ENCODE measurements around the gene SMIM10L2A.

Gene SMIM10L2A

DNA sequence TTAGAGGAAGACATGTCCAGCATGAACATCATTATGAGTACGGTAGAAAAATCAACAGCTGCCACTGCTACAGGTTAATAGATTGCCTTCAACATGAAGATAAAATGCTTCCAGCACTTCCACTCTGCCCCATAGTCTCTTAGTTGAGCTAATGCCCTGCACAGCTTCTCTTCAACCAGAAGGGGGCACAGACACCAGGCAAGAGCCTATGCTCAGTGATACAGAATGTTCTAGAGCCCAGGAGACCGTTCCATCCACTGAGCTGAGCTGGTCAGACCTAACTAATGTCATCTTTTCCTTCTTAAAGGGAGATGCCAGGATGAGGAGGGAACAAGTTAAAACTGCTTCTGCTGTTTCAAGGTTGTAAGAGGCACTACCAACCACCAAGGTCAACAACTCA, 42.2 kb downstream of the SMIM10L2A start:
- no peak for DNase-seq (ENCODE audit: low read depth in 1 of 2, low spot score in 1 of 2)
- Histone ChIP-seq H3K27ac (replicated peaks) (no peak overlapping the region), H3K4me3 (replicated peaks; ENCODE audit: insufficient read depth, low read length) (no peak overlapping the region), H3K27me3 (ENCODE audit: insufficient read depth, poor library complexity, severe bottlenecking) (no peaks in the 10 kb centered on the region)
- TF ChIP-seq SPI1 (IDR thresholded peaks at IDR 0.05; ENCODE audit: borderline replicate concordance, low read depth) (no peak), CTCF (IDR thresholded peaks at IDR 0.05; ENCODE audit: insufficient read depth, low read length) (peak; percentile 34)

GRCh38 chrX:135476378-135476777, 54.6 kb downstream of the SMIM10L2A start:
- no peak for DNase-seq (ENCODE audit: low read depth in 1 of 2, low spot score in 1 of 2)
- Histone ChIP-seq H3K27ac (replicated peaks) (no peak overlapping the region), H3K27me3 (ENCODE audit: insufficient read depth, poor library complexity, severe bottlenecking) (no peaks in the 10 kb centered on the region), H3K4me3 (replicated peaks; ENCODE audit: insufficient read depth, low read length) (no peak overlapping the region)
- TF ChIP-seq POLR2AphosphoS5 (IDR thresholded peaks at IDR 0.05; ENCODE audit: low read depth) (no peak), SPI1 (IDR thresholded peaks at IDR 0.05; ENCODE audit: borderline replicate concordance, low read depth) (no peak), CTCF (IDR thresholded peaks at IDR 0.05; ENCODE audit: insufficient read depth, low read length) (no peak), REST (IDR thresholded peaks at IDR 0.05; ENCODE audit: insufficient replicate concordance, low read depth) (no peak), GABPA (IDR thresholded peaks at IDR 0.05; ENCODE audit: low read depth) (no peak)

GRCh38 chrX:135477576-135477975, 55.8 kb downstream of the SMIM10L2A start:
- TF ChIP-seq GABPA (IDR thresholded peaks at IDR 0.05; ENCODE audit: low read depth) (no peak), REST (IDR thresholded peaks at IDR 0.05; ENCODE audit: insufficient replicate concordance, low read depth) (peak; percentile 92), CTCF (IDR thresholded peaks at IDR 0.05; ENCODE audit: insufficient read depth, low read length) (peak; percentile 26), POLR2AphosphoS5 (IDR thresholded peaks at IDR 0.05; ENCODE audit: low read depth) (no peak)
- no peak overlapping the region for H3K27ac ChIP-seq (replicated peaks)
- no peak overlapping the region for H3K4me3 ChIP-seq (replicated peaks; ENCODE audit: insufficient read depth, low read length)
- DNase-seq (ENCODE audit: low read depth in 1 of 2, low spot score in 1 of 2), result peak; percentile 17 to 46
- H3K27me3 ChIP-seq (ENCODE audit: insufficient read depth, poor library complexity, severe bottlenecking), result no peaks in the 10 kb centered on the region
